K562 (cell line): Measurements from ENCODE around the gene ARSK. TPM values are rescaled to one million over a fixed set of nuclear protein-coding genes. Genes with fewer than 3 reads are reported as not detected.

ENCODE experiments used
- BHLHE40 ChIP-seq: IDR thresholded peaks from 2 replicates; pipeline ENCODE4 v1.6.1; 2011; ENCODE audit warnings: low read length, improper control_type of control experiment
- CC2D1A ChIP-seq: fragments of 450-650 bp; IDR thresholded peaks from 2 replicates; pipeline ENCODE4 v1.6.1; 2017; ENCODE audit warnings: mild to moderate bottlenecking
- ELF1 ChIP-seq: fragments of 200-800 bp; sonication (Bioruptor generic); IDR thresholded peaks from 2 replicates; pipeline ENCODE4 v1.6.1; 2016; ENCODE audit warnings: missing genetic modification characterization, missing compliant biosample characterization
- GTF2E2 ChIP-seq: fragments of 200-800 bp; sonication (Bioruptor generic); IDR thresholded peaks from 2 replicates; pipeline ENCODE4 v1.6.1; 2016; ENCODE audit warnings: missing genetic modification characterization, missing compliant biosample characterization
- MCM3 ChIP-seq: fragments of 450-650 bp; IDR thresholded peaks from 2 replicates; pipeline ENCODE4 v1.6.1; 2016
- MGA ChIP-seq: fragments of 450-650 bp; IDR thresholded peaks from 2 replicates; pipeline ENCODE4 v1.6.1; 2016; ENCODE audit warnings: mild to moderate bottlenecking, moderate library complexity
- SAFB2 ChIP-seq: fragments of 200-400 bp; formaldehyde crosslinking; IDR thresholded peaks from 2 replicates; pipeline ENCODE4 v1.6.1; 2018; ENCODE audit warnings: borderline replicate concordance, low read length, low read depth, moderate library complexity; ENCODE audit not compliant: severe bottlenecking
- ZNF232 ChIP-seq: sonication (generic); formaldehyde crosslinking; IDR thresholded peaks from 2 replicates; pipeline ENCODE4 v1.8.0; 2022; ENCODE audit warnings: mild to moderate bottlenecking, missing genetic modification reagents
- ZNF354B ChIP-seq: fragments of 250-450 bp; sonication (Bioruptor Pico); IDR thresholded peaks from 2 replicates; pipeline ENCODE4 v1.4.0; 2020
- polyA plus RNA-seq, 8 experiments: library from polyadenylated mRNA; depleted of rRNA in 4 of 8; stranded (reverse) in 5 of 8; unstranded in 3 of 8; fragments of >200 nt; fragmentation: Nextera tagmentation in 2 of 8; fragmentation: Illumina TruSeq in 1 of 8; extraction: Ambion mirVana in 2 of 8; extraction: Trizol in 1 of 8; gene quantifications; 2 replicates each; pipeline versions ENCODE4 v1.2.1 to v1.2.3, GENCODE V29; 2011 to 2014; ENCODE audit warnings: inconsistent platforms in 1 of 8, missing spikeins in 1 of 8
- total RNA-seq, 7 experiments: library from RNA; depleted of rRNA in 6 of 7; stranded (reverse); fragments of >200 nt in 6 of 7; fragmentation: Illumina TruSeq in 2 of 7; extraction: Trizol in 2 of 7; gene quantifications; 2 replicates each; pipeline versions ENCODE4 v1.2.1 to v1.2.3, GENCODE V29; 2011 to 2021; ENCODE audit warnings: low replicate concordance in 1 of 7

ARSK gene
- total and polyA plus RNA-seq, 9 of the 15 experiments (the other 6 are each of a cell fraction or from before 2014, with no cell fraction given) = 2.7 to 9.4 (median 7.1) TPM

GRCh38 chr5:95621839-95622629 lies 67.1 kb downstream of the ARSK start (continued):
- TF ChIP-seq MGA (no peak), ZNF354B (no peak), CC2D1A (no peak), SAFB2 (no peak), ELF1 (tag) (no peak), MCM3 (no peak), BHLHE40 (no peak), ZNF232 (CRISPR knock-in tag) (no peak), GTF2E2 (no peak)
